ENCODE results near the gene EXOC4.

DNA sequence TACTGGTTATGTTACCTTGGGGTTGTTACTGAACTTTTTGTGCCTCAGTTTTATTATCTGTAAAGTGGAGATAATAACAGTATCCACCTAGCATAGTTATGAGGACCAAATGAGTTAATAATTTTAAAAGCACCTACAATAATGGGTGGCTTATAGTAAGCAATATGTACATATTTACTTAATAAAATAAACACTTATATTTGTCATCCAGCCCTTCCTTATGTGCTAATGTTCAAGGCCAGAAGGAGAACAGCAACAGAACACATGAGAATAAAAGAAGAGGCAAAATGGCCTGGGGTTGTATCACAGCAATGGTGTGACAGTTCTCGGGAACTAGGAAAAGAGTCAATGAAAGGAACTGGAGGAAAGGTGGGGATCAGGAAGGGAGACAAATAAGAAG lies 618.9 kb downstream of the EXOC4 start:
- TF ChIP-seq, protein P1, sequence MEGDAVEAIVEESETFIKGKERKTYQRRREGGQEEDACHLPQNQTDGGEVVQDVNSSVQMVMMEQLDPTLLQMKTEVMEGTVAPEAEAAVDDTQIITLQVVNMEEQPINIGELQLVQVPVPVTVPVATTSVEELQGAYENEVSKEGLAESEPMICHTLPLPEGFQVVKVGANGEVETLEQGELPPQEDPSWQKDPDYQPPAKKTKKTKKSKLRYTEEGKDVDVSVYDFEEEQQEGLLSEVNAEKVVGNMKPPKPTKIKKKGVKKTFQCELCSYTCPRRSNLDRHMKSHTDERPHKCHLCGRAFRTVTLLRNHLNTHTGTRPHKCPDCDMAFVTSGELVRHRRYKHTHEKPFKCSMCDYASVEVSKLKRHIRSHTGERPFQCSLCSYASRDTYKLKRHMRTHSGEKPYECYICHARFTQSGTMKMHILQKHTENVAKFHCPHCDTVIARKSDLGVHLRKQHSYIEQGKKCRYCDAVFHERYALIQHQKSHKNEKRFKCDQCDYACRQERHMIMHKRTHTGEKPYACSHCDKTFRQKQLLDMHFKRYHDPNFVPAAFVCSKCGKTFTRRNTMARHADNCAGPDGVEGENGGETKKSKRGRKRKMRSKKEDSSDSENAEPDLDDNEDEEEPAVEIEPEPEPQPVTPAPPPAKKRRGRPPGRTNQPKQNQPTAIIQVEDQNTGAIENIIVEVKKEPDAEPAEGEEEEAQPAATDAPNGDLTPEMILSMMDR (IDR thresholded peaks at IDR 0.05; ENCODE audit: control extremely low read depth in 1 of 3, insufficient read depth in 1 of 3, low read depth in 1 of 3, low read length in 3 of 3), result no peak
- TF ChIP-seq BRCA1 (IDR thresholded peaks at IDR 0.05; ENCODE audit: low read depth, low read length) (no peak), JUND (IDR thresholded peaks at IDR 0.05; ENCODE audit: low read length) (no peak), JUN (IDR thresholded peaks at IDR 0.05; ENCODE audit: low read depth, low read length) (no peak), NRF1 (IDR thresholded peaks at IDR 0.05; ENCODE audit: low read depth, low read length) (no peak), EZH2 (IDR thresholded peaks at IDR 0.05; ENCODE audit: low read depth, low read length, severe bottlenecking) (no peak), EGR1 (IDR thresholded peaks at IDR 0.05; ENCODE audit: borderline replicate concordance, low read depth, low read length) (no peak), POLR2AphosphoS5 (IDR thresholded peaks at IDR 0.05; ENCODE audit: low read depth, low read length) (no peak), CHD2 (IDR thresholded peaks at IDR 0.05; ENCODE audit: low read length) (no peak), ASH2L (IDR thresholded peaks at IDR 0.05; ENCODE audit: low read length) (no peak)
- TF ChIP-seq, protein P2, sequence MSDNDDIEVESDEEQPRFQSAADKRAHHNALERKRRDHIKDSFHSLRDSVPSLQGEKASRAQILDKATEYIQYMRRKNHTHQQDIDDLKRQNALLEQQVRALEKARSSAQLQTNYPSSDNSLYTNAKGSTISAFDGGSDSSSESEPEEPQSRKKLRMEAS (IDR thresholded peaks at IDR 0.05), result no peak
- TF ChIP-seq, protein P3, sequence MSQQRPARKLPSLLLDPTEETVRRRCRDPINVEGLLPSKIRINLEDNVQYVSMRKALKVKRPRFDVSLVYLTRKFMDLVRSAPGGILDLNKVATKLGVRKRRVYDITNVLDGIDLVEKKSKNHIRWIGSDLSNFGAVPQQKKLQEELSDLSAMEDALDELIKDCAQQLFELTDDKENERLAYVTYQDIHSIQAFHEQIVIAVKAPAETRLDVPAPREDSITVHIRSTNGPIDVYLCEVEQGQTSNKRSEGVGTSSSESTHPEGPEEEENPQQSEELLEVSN (IDR thresholded peaks at IDR 0.05), result no peak
